HEK293 (cell line): ENCODE data around the gene PCYT1A.

Experiments
- CTCF ChIP-seq: fragments of 450-650 bp; formaldehyde crosslinking; IDR thresholded peaks from 2 replicates; pipeline ENCODE4 v1.5.1; 2016; ENCODE audit warnings: missing biosample characterization, missing genetic modification characterization
- YY1 ChIP-seq: fragments of 450-650 bp; formaldehyde crosslinking; IDR thresholded peaks from 2 replicates; pipeline ENCODE4 v1.5.1; 2018; ENCODE audit warnings: missing biosample characterization, missing genetic modification characterization
- ZBTB8A ChIP-seq: fragments of 450-650 bp; formaldehyde crosslinking; IDR thresholded peaks from 2 replicates; pipeline ENCODE4 v1.5.1; 2016; ENCODE audit warnings: missing biosample characterization, missing genetic modification characterization
- TF ChIP-seq, protein P1 (sequence below): fragments of 450-650 bp; formaldehyde crosslinking; IDR thresholded peaks from 2 replicates; pipeline ENCODE4 v1.5.1; 2016; ENCODE audit warnings: missing biosample characterization, missing genetic modification characterization

DNA sequence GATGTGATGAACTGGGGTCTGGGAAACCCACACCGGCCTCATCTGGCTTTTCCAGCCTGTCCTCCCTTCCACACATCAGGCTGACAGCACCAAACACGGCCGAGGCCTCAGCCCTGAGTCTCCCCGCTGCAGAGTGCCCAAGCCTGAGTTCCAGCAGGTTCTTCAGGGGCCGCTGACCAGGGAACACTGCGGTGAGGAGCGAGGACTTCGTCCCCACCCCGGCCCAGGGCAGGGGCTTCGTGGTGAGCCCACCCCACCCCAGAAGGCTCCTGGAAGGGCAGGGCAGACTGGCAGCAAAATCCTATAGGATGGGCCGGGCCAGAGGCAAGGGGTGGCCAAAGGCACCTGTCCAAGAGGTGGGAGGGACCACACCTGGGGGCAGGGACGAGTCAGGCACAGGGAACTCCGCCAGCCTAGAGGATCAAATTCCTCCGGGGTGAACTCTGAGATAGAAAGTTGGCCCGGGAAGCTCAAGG, 71.4 kb downstream of the PCYT1A start, which contains the start of gene SLC51A:
- no peak for TF ChIP-seq YY1 (tag by site-specific recombination)
- TF ChIP-seq, protein P1, sequence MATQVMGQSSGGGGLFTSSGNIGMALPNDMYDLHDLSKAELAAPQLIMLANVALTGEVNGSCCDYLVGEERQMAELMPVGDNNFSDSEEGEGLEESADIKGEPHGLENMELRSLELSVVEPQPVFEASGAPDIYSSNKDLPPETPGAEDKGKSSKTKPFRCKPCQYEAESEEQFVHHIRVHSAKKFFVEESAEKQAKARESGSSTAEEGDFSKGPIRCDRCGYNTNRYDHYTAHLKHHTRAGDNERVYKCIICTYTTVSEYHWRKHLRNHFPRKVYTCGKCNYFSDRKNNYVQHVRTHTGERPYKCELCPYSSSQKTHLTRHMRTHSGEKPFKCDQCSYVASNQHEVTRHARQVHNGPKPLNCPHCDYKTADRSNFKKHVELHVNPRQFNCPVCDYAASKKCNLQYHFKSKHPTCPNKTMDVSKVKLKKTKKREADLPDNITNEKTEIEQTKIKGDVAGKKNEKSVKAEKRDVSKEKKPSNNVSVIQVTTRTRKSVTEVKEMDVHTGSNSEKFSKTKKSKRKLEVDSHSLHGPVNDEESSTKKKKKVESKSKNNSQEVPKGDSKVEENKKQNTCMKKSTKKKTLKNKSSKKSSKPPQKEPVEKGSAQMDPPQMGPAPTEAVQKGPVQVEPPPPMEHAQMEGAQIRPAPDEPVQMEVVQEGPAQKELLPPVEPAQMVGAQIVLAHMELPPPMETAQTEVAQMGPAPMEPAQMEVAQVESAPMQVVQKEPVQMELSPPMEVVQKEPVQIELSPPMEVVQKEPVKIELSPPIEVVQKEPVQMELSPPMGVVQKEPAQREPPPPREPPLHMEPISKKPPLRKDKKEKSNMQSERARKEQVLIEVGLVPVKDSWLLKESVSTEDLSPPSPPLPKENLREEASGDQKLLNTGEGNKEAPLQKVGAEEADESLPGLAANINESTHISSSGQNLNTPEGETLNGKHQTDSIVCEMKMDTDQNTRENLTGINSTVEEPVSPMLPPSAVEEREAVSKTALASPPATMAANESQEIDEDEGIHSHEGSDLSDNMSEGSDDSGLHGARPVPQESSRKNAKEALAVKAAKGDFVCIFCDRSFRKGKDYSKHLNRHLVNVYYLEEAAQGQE (tag by site-specific recombination), result no peak
- TF ChIP-seq CTCF, result no peak
- TF ChIP-seq ZBTB8A, result no peak
